Stimulated activated CD4-positive, alpha-beta T cell treated with anti-CD3 and anti-CD28 coated beads, TNF-alpha, amount 100 ng/mL, for 4 hours (primary cell): ENCODE data around the gene TMEM209.

Source experiments
- DNase-seq, 3 experiments: peaks; one replicate each; pipeline ENCODE4 v3.0.0-alpha.2; 2020; ENCODE audit warnings: low read depth in 3 of 3

The TMEM209 gene

GRCh38 chr7:130143986-130144311 lies 61.3 kb downstream of the TMEM209 start:
- DNase-seq = no peak

GRCh38 chr7:130143334-130143732 lies 61.9 kb downstream of the TMEM209 start:
- DNase-seq = no peak

- no peak for DNase-seq
These were observed 62.4 kb downstream of the TMEM209 start for GRCh38 chr7:130142654-130143333.

- no peak for DNase-seq
These were observed 63.1 kb downstream of the TMEM209 start for GRCh38 chr7:130141884-130142653.

- peak in 2 of 3 experiments; percentile 16 to 38 for DNase-seq
These were observed 63.9 kb downstream of the TMEM209 start for GRCh38 chr7:130141161-130141883.

GRCh38 chr7:130140551-130141160 lies 64.5 kb downstream of the TMEM209 start:
- DNase-seq = no peak

GRCh38 chr7:130139193-130139960 lies 65.8 kb downstream of the TMEM209 start:
- DNase-seq = no peak

DNA sequence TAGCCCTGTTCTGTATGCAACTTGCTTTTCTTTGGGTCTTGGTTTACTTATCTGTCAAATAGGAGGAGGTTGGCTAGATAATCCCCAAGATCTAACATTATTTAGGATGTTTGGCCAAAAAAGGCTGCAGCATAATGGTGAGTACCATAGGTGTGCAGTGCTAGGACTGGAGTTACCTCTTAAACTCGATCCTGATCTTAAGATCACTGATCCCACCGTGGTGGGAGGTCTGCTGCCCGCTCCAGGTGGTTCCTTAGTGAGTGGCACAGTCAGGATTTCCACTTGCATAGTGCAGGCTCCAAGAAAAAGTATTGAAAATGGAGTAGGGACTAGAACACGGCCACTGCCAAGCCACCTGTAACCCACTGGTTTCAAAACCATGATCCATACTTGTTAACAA lies 68.0 kb downstream of the TMEM209 start:
- DNase-seq = no peak

DNA sequence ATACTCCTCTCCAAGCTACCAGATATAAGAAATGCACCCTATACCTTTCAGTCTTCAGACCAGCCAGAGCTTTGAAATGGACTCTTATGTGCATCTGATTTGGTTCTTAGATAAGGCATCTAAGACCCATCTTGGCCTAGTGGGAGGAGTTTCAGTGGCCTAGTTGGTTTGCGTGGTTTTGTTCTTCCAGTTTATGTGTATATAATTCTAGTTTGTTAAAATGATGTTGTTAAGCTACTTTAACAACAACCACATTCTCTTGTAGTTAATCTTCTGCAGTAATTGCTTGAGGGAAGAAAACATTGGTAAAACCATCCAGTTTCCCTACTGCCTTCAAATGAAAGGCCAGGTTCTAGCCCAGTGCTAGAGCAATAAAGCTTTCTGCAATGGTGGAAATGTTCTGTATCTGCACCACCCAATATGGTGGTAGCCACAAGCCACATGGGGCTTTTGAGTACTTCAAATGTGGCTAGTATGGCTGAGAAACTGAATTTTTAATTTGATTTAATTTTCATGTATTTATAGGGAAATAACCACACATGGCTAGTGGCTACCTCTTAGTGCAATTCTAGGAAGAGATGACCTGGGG lies 68.5 kb downstream of the TMEM209 start:
- no peak for DNase-seq

- no peak for DNase-seq
These were observed 69.7 kb downstream of the TMEM209 start for GRCh38 chr7:130135208-130136205.

GRCh38 chr7:130134726-130135125 lies 70.5 kb downstream of the TMEM209 start:
- no peak for DNase-seq

GRCh38 chr7:130134106-130134636 lies 71.0 kb downstream of the TMEM209 start:
- no peak for DNase-seq

DNA sequence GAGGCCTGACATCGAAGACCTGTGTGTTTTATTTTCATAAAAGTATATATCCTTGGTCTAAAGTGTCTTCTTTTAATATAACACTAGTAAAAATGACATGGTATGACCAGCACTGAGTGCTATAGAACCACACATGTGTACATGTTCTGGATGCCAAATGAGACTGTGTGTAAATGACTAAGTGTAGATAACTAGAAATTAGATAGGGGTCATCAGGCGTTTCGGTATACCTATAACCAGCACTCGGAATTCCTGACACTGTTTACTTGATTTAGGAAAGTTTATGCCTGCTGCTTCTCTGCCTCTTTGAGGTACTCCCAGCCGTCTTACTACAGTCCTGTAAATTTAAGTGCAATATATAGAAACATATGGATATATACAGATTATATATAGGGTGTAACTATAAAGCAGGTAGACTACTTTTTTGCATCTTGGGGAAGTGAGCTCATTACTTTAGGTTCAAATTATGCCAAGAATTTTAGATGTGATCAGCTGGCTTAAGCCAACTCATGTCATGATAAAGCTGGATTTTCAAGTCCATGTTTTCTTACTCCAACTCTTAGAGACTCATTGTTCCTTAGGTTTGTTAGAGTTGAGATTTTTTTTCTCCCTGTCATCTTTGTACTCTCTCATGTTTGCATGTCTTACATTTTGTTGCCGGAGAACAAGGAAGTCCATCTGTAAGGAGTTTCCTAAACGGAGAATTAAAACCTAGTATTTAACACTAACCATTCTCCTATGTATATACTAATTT lies 72.0 kb downstream of the TMEM209 start:
- no peak for DNase-seq

DNA sequence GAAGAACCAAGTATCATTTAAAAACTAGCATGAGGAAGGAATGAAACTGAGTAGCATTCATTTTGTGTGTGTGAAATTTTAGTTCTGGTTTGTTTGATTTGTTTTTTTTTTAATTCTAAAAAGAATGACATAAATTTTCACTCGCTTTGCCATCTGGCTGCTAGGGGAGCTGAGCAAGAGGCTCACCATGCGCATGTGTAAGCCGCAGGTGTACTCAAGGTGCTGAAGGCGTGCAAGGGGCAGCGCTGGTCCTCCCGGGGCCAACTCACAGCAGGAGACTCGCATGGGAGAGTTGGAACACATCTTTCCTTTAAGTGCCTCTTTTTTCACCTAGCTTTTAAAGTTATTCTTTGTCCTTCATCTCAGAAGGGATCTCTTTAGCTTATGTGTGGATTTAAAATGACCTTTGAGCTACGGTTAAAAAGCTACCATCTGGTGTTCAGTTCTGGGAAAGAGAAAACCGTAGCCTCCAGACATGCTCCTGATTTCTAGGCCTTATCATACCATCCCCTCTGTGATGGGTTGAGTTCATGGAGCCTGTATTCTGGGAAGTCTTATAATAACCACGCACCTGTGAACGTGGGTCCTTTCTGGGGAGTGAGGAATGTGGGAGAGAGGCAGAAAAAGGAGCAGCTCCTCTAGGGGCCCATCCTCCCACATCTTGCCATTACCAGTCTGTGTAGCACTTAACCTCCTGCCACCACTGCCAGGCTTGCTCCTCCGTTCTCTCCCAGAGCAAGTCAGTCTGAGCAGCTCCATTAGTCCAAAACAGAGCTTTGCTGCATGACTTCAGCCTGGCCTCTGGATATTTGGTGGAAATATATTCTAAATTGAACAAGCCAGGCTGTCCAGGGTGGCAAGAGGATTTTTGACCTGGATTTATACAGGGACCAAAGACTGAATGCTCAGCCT lies 73.0 kb downstream of the TMEM209 start:
- no peak for DNase-seq

DNA sequence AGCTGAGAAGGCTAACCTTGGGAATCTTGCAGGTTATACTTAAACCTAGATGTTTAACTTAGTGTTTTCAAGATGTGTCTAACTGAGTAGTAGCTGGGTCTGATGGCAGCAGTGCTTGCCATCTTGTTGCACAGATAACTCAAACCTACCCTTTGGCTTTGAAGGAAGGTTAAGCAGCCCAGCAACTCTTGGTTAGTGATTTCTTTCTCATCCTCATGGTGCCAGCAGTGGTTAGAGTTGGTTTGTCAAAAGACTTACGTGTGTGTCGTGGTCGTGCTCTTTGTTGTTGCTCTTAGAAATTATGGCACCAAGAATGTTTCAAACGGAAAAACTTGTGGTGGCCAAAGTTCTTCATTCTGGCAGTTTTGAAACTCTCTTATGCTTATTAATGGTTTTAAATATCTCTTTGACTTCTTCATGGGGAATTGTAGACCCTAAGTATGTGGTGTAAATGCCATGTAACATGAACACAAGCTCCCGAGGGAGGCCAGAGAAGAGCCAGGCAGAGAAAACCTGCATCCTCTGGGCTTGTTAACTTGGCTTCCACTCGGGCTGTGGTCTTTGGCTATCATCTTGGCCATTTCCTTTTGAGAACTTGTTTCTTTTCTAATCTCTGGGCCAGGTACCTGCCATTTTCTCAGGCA lies 73.9 kb downstream of the TMEM209 start:
- DNase-seq = no peak

DNA sequence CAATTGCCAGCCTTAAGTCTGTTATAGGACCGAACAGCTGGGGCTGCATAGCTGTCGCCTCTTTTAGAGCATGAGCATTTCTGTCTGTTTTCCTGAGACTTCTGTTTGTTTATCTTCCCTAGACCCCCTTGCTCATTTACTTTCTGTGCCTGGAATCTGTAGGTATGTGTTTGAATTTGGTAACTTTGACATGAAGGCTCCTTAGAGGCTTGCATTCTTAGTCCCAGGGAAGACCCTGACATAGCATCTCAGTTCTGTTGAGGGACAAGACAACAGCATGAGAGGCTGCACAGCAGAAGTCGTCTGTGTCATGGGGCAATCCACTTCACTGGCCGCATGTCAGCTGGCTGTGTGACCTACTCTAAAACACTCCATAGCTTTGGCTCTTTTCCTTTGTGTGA lies 76.2 kb downstream of the TMEM209 start:
- DNase-seq = no peak

- DNase-seq = no peak
These were observed 77.3 kb downstream of the TMEM209 start for GRCh38 chr7:130127821-130128317.
